ENCODE data around the gene AOAH.
"Not testable (repeated sequence)": the region's sequence is repeated elsewhere in the genome, so short reads cannot be mapped to it uniquely, and the experiment has no call there.

The AOAH gene

DNA sequence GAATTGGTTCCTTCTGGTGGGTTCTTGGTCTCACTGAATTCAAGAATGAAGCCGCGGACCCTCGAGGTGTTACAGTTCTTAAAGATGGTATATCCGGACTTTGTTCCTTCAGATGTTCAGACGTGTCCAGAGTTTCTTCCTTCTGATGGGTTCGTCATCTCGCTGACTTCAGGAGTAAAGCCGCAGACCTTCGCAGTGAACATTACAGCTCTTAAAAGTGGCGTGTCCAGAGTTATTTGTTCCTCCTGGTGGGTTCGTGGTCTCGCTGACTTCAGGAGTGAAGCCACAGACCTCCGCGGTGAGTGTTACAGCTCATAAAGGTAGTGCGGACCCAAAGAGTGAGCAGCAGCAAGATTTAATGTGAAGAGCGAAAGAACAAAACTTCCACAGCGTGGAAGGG, 220.1 kb downstream of the AOAH start:
- not testable (repeated sequence) for DNase-seq

DNA sequence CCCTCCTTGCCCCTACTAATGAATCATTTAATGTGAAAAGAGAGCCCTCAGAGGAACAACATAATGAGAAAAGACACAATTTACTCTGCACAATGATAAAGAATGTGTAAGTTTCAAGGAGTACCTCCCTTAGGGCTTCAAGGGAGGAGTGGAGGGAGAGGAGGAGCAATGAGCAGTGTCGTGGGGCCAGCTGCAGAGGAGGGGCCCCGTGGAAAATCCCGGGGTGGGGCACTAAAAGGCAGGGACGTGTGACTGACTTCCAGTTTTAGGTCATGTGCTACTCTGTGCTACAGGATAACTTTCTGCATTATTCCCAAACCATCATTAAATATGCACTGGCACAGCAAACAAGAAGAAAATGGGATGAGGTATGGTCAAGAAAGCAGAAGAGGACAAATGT, 226.5 kb downstream of the AOAH start:
- no peak for DNase-seq

DNA sequence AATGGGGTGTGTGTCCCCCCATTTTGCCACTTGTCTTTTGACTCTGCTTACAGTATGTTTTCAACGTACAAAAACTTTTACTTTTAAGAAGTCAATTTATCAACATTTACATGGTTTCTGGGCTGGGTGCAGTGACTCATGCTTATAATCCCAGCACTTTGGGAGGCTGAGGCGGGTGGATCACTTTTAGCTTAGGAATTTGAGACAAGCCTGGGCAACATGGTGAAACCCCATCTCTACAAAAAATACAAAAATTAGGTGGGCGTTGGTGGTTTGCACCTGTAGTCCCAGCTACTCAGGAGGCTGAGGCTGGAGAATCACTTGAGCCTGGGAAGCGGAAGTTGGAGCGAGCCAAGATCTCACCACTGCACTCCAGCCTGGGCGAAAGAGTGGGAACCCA, 227.1 kb downstream of the AOAH start:
- not testable (repeated sequence) for DNase-seq

DNA sequence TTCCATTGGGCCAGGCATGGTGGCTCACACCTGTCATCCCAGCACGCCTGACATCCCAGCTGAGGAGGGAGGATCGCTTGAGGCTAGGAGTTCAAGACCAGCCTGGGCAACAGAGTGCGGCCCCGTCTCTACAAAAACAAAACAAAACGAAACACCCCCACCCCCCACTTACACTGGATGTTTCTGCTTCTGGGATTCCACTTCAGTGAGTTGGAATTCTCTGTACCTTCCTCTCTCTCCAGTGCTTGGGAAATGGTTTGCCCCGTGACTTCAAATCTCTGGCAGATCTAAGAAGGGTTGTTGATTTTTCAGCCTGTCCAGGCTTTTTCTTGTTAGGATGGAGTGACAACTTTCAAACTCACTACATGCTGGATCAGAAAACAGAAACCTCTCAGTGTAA, 227.7 kb downstream of the AOAH start:
- DNase-seq, result no peak

DNA sequence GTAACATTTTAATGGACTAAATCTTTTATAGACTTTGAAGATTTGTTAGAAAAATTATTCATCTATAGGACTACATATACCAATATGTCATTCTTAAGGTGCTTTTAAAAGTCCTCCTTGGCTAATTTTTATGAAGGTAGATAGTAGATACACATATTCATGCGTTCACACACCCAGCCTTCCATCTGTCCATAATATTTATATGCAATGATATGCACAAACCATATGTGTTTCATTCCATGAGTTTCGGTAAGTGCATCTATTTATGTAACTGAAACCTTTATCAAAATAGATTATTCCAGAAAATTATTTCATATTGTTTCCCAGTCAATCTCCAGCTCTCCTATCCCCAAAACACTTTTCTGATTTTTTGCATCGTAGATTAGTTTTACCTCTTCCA, 233.0 kb downstream of the AOAH start:
- no peak for DNase-seq

DNA sequence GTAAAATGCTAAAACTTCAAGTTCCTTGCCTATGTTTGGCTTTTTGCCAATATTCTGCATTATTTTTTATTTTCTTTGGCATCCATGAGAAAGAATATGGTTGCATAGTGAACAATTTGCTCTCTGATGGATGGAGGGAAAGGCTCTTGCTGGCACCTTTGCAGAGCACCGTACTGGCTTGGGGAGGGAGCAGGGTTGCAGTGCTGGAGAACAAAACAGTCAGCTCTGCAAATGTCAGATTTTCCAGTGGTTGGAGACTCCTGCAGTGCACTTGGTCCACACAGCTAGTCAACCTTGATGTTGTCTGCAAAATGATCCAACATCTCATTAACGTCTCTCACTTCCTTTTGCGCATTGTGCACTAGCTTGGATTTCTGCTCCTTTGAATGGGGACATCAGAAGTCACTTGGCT, 233.9 kb downstream of the AOAH start:
- DNase-seq, result no peak

DNA sequence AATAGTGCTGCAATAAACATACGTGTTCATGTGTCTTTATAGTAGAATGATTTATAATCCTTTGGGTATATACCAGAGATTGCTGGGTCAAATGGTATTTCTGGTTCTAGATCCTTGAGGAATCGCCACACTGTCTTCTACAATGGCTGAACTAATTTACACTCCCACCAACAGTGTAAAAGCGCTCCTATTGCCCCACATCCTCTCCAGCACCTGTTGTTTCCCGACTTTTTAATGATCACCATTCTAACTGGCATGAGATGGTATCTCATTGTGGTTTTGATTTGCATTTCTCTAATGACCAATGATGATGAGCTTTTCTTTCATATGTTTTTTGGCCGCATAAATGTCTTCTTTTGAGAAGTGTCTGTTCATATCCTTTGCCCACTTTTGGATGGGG, 235.6 kb downstream of the AOAH start:
- not testable (repeated sequence) for DNase-seq

DNA sequence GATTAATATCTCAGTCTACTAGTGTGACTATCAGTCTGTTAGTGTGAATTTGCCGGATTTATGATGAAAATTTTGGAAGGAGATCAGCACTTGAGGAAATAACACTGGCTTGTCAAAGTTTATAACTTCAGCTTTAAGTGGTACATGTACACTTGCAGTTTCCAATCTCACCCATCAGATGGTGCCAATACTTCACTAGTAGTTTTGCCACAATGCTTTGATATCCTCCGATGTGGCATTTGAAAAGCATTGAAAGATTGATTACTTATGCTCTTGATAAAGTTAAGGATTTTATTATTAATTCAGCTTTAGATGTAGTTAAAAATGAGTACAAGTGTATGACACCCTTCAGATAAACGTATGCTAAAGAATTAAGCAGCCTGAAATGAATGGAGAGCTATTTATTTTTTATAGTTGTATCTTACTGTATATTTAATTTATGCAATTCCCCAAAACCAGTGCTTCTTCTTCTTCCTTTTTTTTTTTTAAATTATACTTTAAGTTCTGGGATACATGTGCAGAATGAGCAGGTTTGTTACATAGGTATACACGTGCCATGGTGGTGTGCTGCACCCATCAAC, 236.4 kb downstream of the AOAH start:
- peak; percentile 45 for DNase-seq

DNA sequence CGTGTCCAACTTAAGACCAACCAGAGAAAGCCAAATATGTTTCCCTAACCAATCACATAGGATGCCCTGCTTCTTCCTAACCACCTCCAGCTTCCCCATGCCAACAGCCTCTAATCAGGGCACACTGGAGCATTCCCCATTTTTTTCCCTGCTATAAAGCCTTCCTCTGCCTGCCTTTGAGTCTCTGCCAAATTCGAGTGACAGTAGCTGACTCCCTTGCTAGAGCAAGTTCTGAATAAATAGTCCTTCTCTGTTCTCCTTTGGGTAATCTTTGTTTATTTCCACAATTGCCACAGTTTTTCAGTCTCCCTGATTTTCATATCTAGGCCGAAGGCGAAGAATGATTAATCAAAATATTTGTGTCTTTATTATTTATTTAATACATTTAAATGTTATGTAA, 238.0 kb downstream of the AOAH start:
- no peak for DNase-seq

DNA sequence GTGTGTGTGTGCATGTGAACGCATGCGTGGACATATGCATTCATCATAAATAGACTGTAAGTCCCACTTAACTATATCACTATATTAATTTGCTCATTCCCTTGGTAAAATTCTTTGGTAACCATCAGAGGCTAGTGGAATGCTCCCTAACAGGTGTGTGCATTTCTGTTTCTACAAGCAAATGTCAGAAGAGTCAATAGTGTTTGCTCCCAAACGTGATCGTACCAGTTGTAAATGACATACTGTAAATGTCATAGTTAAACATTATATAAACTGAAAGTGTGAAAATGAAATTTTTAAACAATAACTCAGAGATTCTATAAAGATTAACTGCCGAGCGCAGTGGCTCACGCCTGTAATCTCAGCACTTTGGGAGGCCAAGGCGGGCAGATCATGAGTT, 240.0 kb downstream of the AOAH start:
- DNase-seq, result no peak

DNA sequence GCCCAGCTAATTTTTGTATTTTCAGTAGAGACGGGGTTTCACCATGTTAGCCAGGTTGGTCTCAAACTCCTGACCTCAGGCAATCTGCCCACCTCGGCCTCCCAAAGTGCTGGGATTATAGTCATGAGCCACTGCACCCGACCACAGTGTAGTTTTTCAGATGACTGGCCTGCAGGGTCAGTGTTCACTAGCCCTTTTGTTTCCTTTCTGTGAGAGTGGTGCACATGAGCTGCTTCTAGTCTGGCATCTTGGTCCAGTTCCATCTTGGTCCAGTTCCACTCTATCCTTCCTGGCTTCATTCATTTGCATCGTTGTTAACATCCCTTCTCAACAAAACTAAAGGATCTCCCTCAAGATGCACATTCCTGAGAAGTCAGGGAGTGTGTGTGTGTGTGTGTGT, 240.4 kb downstream of the AOAH start:
- DNase-seq, result not testable (repeated sequence)

DNA sequence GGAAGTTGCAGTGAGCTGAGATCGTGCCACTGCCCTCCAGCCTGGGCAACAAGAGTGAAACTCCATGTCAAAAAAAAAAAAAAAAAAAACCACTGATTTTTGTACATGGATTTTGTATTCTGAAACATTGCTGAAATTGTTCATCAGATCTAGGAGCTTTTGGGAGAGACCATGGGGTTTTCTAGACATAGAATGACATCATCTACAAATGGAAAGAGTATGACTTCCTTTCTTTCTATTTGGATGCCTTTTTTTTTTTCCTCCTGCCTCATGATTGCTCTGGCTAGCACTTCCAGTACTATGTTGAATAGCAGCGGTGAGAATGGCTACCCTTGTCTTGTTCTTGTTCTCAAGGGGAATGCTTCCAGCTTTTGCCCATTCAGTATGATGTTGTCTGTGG, 245.5 kb downstream of the AOAH start:
- no peak for DNase-seq

DNA sequence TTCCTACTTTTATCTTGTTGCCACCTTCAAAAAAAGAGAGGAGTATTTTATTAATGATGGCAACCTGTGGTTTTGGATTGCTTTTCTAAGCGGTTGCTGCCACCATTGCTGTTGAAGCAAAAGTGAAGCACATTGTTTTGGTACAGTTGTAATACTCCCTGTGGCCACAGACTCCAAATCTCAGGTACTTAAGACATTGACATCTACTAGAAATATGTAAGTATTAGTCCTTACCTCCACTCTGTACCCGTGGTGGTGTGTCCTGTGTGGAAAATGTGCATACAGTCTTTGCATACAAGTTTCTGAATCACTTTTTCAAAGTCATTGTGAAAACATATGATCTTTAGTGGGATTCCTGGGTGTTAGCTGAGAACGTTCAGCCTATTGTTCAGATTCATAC, 248.9 kb downstream of the AOAH start:
- DNase-seq, result no peak

DNA sequence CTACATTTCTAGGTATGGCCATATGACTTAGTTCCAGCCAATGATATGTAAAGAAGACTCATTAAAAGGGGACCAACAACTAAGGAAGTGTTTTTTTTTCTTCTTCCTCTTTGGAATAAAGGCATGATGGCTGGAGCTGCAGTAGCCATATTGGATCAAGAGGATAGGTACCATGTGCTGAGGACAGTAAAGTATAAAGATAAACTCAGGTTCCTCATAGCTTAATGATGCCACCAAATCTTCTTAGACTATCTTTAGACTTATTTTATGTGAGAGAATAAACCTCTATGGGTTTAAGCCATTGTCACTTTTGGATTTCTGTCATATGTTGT, 249.3 kb downstream of the AOAH start:
- no peak for DNase-seq

DNA sequence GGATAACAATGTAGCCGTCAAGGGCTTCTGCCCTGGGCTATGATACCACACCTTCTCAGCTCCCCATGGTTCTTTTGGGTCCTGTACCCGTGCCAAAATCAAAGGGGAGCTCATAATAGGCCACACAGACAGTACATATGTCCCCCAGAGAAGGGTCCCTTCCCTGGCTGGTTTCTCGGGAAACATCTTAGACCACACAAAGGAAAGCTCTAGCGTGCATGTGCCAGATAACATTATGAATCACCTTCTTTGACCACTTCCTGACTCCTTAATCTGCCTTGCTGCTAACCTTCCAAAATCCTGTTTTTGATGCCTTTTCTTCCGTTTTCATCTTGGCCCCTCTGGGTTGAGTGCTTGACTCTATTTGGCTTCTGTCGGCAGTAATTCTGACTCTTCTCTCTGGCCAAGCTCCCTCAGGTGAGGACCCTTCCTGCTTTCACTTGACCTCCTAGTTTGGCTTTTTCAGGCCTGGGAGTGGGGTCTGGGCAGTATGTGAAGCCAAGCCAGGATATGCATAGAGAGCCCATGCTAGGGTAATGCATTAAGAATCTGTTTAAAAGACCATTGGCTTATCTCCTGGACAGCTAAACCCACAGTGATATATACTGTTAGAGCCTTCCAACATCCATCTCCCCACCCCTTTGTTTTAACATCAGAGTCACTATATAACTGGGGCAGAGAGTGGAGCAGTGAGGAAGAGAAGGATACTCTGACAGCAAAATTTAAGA, 249.8 kb downstream of the AOAH start:
- DNase-seq, result no peak

DNA sequence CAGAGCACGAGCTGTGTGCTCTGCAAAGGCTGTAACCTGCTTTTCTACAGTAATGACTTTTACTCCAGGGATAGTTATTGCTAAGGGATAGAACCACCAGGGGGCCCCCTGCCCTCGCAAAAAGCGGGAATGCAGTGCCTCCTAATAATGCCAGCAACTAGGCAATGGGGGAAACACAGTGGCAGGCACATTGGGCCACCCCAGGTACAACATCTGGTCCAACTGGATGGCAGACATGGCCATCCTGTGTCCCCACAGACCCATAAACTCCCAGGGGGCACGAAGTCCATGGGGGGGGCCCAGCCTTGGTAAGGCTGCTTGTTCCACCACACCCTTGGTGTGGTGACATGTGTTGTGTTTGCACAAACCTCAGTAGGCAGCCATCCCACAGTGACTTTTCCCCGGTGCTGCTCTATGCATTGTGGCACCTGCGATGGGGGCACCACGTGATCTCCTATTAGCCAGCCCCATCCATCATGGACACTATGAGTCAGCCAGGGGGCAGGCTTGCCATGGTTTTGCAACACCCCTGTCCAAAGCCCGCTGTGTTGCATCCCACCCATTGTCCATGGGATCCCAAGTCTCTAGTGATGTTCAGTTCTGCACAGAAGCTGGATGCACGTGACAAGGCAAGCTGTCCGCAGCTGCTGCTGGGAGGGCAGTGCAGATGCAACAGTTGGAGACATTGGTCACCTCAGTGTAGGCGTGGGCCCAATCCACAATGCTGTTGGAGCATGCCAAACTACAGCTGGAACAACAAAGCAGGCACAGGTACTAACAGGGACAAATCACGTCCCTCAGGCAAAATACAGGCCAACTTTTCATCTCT, 250.6 kb downstream of the AOAH start:
- DNase-seq, result no peak

DNA sequence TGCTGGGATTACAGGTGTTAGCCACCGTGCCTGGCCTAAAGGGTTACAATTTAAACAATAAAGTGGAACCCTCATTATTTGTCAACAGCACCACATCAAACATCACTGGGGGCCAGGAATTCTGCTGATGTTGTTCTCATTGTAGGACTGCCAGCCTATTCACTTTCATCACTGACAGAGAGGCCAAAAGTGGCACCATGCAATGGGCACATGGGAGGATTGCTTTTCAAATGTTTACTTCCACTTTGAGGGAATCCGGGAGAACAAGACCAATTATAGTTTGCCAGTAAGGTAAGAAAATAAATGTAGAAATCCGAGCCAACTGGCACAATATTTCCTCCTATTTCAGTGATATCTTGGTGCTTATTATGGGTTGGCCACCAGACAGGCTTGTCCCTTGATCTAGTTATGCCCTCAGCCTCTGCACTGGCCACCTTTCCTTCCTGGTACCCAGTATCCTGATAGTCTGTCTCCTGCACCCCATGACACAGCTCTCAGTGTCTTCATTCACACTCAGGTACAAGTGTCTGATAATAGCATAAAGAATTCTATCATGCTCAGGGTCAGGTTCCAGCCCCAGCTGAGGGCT, 252.1 kb downstream of the AOAH start:
- no peak for DNase-seq

DNA sequence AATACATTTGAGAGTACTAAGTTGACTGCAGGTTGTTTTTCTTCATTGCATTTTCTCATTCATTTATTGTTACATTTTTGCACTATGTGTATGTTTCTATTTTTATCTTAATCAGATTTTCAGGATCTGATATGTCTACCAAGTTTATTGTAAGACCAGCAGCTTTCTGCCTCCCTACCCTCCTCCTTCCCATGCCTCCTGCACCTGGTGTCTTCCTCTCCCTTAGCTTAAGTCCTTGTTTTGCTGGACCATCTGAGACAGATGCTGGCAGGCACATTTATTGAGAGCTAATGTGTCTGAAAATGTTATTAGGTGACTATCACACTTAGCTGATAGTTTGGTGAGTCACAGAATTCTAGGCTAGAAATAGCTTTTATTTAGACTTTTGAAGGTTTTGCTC, 255.1 kb downstream of the AOAH start:
- DNase-seq, result no peak

DNA sequence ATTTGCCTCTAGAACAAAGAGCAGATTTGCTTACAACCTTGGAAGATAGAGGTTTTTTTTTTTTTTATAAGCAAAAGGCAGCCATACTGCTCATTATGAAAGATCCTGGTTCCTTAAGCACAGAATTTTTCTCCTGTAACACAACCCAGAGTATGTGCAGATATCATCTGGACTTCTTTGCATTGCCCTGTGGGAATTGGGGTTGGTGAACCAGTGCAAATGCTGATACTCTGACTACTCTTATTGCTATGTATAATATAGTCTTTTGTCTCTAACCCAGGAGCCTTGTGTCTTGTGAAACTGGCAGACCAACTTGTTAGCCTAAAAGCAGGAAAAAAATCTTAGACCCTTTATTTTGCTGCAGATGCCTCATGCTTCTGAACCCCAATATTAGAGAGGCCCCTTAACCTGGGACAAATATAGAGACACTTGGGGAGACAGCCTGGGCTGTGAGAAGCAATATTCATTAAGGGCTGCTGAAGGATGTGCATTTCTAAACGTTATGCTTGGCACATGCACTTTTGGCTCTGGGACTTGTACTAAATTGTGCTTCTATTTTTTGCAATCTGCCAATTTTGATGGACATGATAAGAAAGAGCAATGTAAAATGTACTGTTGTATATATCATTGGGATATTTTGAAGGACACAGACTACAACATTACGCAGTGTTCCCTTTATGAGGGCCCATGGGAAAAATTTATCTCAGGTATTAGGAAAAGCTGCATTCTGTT, 255.8 kb downstream of the AOAH start:
- DNase-seq, result no peak

DNA sequence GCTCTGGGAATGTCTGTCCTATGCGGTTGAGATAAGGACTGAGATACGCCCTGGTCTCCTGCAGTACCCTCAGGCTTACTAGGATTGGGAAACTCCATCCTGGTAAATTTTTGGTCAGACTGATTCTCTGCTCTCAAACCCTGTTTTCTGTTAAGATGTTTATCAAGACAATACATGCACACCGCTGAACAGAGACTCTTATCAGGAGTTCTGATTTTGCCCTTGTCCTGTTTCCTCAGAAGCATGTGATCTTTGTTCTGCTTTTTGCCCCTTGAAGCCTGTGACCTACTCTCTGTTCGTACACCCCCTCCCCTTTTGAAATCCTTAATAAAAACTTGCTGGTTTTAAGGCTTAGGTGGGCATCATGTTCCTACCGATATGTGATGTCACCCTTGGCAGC, 258.3 kb downstream of the AOAH start:
- not testable (repeated sequence) for DNase-seq

DNA sequence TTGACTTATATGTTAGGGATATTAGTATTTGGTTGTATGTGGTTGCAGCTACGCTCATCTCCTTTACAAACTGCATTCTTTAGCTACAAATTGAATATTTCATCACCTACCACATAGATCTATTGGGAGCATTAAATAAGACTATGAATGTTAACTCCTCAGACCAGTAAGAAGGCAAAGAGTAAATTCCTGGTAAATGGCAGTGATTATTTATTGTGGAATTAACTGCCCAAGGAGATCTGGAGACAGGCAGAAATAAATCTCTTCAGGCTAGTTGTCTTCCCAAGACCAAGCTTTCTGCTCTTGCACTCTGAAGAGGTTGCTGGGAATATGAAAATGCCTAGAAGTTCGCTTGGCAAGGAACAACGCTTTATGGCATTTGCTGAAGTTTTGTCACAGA, 260.0 kb downstream of the AOAH start:
- no peak for DNase-seq

Measured in DMS79 treated with DMSO at 0.1 percent for 48 hours (cell line).